Stimulated activated naive CD8-positive, alpha-beta T cell treated with anti-CD3 and anti-CD28 coated beads, Interleukin-15, amount 100 ng/mL, for 72 hours (primary cell): ENCODE measurements around the gene ST6GALNAC3.

ENCODE experiments used
- ATAC-seq: fragments of 150-1000 bp; cut with Tn5 transposase; 2 replicates; pipeline ENCODE4 v1.10.0; 2021; ENCODE audit warnings: mild to moderate bottlenecking, moderate library complexity
- DNase-seq, 2 donors: peaks; one replicate each; pipeline ENCODE4 v3.0.0; 2021 to 2022
- H3K27ac Mint-ChIP-seq, 2 donors: one replicate each; pipeline ENCODE4 v1.8.0; 2022; ENCODE audit warnings: mild to moderate bottlenecking in 2 of 2, mixed read lengths in 2 of 2, moderate library complexity in 2 of 2
- H3K27me3 Mint-ChIP-seq: one replicate; pipeline ENCODE4 v1.8.0; 2022; ENCODE audit warnings: mixed read lengths
- H3K4me1 Mint-ChIP-seq: one replicate; pipeline ENCODE4 v1.8.0; 2022; ENCODE audit warnings: mild to moderate bottlenecking, mixed read lengths
- H3K4me3 Mint-ChIP-seq, 2 donors: one replicate each; pipeline ENCODE4 v1.8.0; 2022; ENCODE audit warnings: mild to moderate bottlenecking in 2 of 2, mixed read lengths in 2 of 2, moderate library complexity in 1 of 2
- H3K9me3 Mint-ChIP-seq, 2 donors: one replicate each; pipeline ENCODE4 v1.8.0; 2022; ENCODE audit warnings: mixed read lengths in 2 of 2

Gene ST6GALNAC3

DNA sequence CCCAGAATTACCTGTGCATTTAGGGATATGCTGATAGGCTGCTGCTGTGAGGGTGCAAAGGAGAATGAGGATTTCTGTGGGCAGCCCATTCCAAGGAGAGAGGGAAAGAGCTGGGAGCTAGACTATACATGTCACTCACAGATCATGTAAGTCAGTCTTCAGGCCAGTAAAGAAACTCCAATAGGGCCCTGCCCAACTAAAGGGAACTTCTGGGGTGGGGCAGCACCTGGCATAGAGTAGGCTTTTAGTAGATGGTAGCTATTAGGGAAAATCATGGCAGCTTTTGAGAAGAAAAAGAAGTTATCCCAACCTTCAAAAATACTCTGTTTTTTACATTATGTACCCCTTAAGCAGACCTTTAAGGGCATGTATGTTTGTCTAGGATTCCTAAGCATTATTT lies 89.6 kb downstream of the ST6GALNAC3 start:
- no peaks in the 10 kb centered on the region for H3K27me3 Mint-ChIP-seq
- ATAC-seq (no peak), DNase-seq (no peak)
- H3K27ac Mint-ChIP-seq = no peak overlapping the region
- no peak overlapping the region for H3K4me3 Mint-ChIP-seq
- peaks cover 28 to 33% of the 10 kb centered on the region in 2 donors for H3K9me3 Mint-ChIP-seq
- no peaks in the 10 kb centered on the region for H3K4me1 Mint-ChIP-seq

GRCh38 chr1:76170084-76170483 lies 95.5 kb downstream of the ST6GALNAC3 start:
- H3K9me3 Mint-ChIP-seq = peaks cover 34 to 41% of the 10 kb centered on the region in 2 donors
- H3K4me3 Mint-ChIP-seq = no peak overlapping the region
- peaks cover 8% of the 10 kb centered on the region for H3K4me1 Mint-ChIP-seq
- no peak for ATAC-seq
- H3K27ac Mint-ChIP-seq = peak overlapping the region in 1 of 2 donors; percentile 68
- DNase-seq = no peak
- H3K27me3 Mint-ChIP-seq = no peaks in the 10 kb centered on the region

DNA sequence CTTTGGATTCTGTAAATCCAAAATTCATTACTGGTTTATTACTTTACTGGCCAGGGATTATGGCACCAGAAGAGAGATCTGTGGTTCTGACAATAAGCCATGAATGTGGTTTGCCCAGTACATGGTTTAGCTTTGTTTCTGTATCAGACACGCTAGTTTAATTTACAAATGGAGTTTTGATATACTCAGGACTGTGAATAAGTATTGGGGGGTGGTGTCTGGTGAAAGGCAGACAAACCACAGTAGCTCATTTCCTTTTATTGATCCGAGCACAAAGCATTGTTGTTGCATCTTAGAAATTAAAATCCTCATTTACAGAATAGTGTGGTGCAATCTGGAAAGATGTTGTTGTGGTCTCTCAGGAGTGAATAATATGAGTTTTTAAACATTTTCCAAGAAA lies 96.0 kb downstream of the ST6GALNAC3 start:
- no peaks in the 10 kb centered on the region for H3K27me3 Mint-ChIP-seq
- peaks cover 34 to 41% of the 10 kb centered on the region in 2 donors for H3K9me3 Mint-ChIP-seq
- ATAC-seq (peak; percentile 28), DNase-seq (no peak)
- no peak overlapping the region for H3K27ac Mint-ChIP-seq
- peaks cover 8% of the 10 kb centered on the region for H3K4me1 Mint-ChIP-seq
- no peak overlapping the region for H3K4me3 Mint-ChIP-seq

- peak; percentile 79 for ATAC-seq
- H3K27me3 Mint-ChIP-seq = no peaks in the 10 kb centered on the region
- peaks cover 0 to 12% of the 10 kb centered on the region in 2 donors for H3K9me3 Mint-ChIP-seq
- H3K27ac Mint-ChIP-seq = no peak overlapping the region
- DNase-seq = peak in 1 of 2 donors; percentile 31
- H3K4me1 Mint-ChIP-seq = peaks cover 9% of the 10 kb centered on the region
- H3K4me3 Mint-ChIP-seq = no peak overlapping the region
These were observed 101.5 kb downstream of the ST6GALNAC3 start for GRCh38 chr1:76176000-76176399.

GRCh38 chr1:76177615-76178014 lies 103.1 kb downstream of the ST6GALNAC3 start:
- Mint-ChIP-seq H3K27me3 (no peaks in the 10 kb centered on the region), H3K9me3 (peaks cover 0 to 7% of the 10 kb centered on the region in 2 donors), H3K27ac (no peak overlapping the region), H3K4me3 (no peak overlapping the region), H3K4me1 (peaks cover 9% of the 10 kb centered on the region)
- no peak for ATAC-seq
- no peak for DNase-seq

GRCh38 chr1:76179219-76179698 lies 104.7 kb downstream of the ST6GALNAC3 start:
- H3K27me3 Mint-ChIP-seq = no peaks in the 10 kb centered on the region
- no peak overlapping the region for H3K4me3 Mint-ChIP-seq
- DNase-seq (no peak), ATAC-seq (no peak)
- peaks cover 0 to 7% of the 10 kb centered on the region in 2 donors for H3K9me3 Mint-ChIP-seq
- peaks cover 9% of the 10 kb centered on the region for H3K4me1 Mint-ChIP-seq
- no peak overlapping the region for H3K27ac Mint-ChIP-seq

GRCh38 chr1:76185207-76185606 lies 110.7 kb downstream of the ST6GALNAC3 start:
- Mint-ChIP-seq H3K4me1 (no peaks in the 10 kb centered on the region), H3K27me3 (no peaks in the 10 kb centered on the region), H3K9me3 (no peaks in the 10 kb centered on the region), H3K27ac (no peak overlapping the region), H3K4me3 (no peak overlapping the region)
- no peak for DNase-seq
- no peak for ATAC-seq

- no peak overlapping the region for H3K27ac Mint-ChIP-seq
- no peak for DNase-seq
- H3K9me3 Mint-ChIP-seq = no peaks in the 10 kb centered on the region
- ATAC-seq = no peak
- no peak overlapping the region for H3K4me3 Mint-ChIP-seq
- H3K27me3 Mint-ChIP-seq = no peaks in the 10 kb centered on the region
- H3K4me1 Mint-ChIP-seq = no peaks in the 10 kb centered on the region
These were observed 112.1 kb downstream of the ST6GALNAC3 start for GRCh38 chr1:76186554-76187170.

GRCh38 chr1:76187436-76187835 lies 112.9 kb downstream of the ST6GALNAC3 start:
- no peak for ATAC-seq
- no peaks in the 10 kb centered on the region for H3K4me1 Mint-ChIP-seq
- DNase-seq = no peak
- no peaks in the 10 kb centered on the region for H3K9me3 Mint-ChIP-seq
- no peaks in the 10 kb centered on the region for H3K27me3 Mint-ChIP-seq
- no peak overlapping the region for H3K4me3 Mint-ChIP-seq
- no peak overlapping the region for H3K27ac Mint-ChIP-seq

DNA sequence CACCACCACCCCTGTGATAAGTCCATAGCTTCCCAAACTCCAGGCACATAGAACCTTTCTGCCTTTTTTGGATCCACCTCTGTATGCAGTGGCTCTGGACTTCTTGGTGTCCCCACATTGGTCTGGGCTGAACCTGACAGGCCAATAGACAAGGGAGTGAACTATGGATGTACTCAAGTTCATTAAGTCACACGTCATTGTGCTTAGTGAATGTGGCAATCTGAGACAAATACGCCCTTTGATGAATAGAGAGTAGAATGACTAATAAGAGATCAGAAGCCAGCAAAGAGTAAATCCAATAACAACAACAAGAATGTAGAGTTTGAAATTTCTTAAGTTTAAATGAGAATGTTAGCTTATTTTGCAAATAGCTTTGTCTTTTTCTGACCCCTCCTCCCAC lies 114.8 kb downstream of the ST6GALNAC3 start:
- Mint-ChIP-seq H3K9me3 (no peaks in the 10 kb centered on the region), H3K4me3 (no peak overlapping the region), H3K4me1 (no peaks in the 10 kb centered on the region), H3K27ac (no peak overlapping the region), H3K27me3 (no peaks in the 10 kb centered on the region)
- DNase-seq (no peak), ATAC-seq (no peak)

GRCh38 chr1:76190749-76191424 lies 116.3 kb downstream of the ST6GALNAC3 start:
- H3K9me3 Mint-ChIP-seq = no peaks in the 10 kb centered on the region
- no peak for ATAC-seq

GRCh38 chr1:76191561-76191960 lies 117.0 kb downstream of the ST6GALNAC3 start:
- ATAC-seq (no peak), DNase-seq (no peak)
- Mint-ChIP-seq H3K27ac (no peak overlapping the region), H3K27me3 (no peaks in the 10 kb centered on the region), H3K9me3 (no peaks in the 10 kb centered on the region), H3K4me3 (no peak overlapping the region), H3K4me1 (no peaks in the 10 kb centered on the region)

More at GRCh38 chr1:76190749-76191424, 116.3 kb downstream of the ST6GALNAC3 start:
- Mint-ChIP-seq H3K27me3 (no peaks in the 10 kb centered on the region), H3K4me3 (no peak overlapping the region), H3K4me1 (no peaks in the 10 kb centered on the region), H3K27ac (no peak overlapping the region)
- DNase-seq = no peak

- Mint-ChIP-seq H3K27me3 (no peaks in the 10 kb centered on the region), H3K4me1 (no peaks in the 10 kb centered on the region), H3K27ac (no peak overlapping the region), H3K4me3 (no peak overlapping the region), H3K9me3 (peaks cover 12 to 22% of the 10 kb centered on the region in 2 donors)
- no peak for DNase-seq
- no peak for ATAC-seq
These were observed 123.9 kb downstream of the ST6GALNAC3 start for GRCh38 chr1:76198452-76198851.

GRCh38 chr1:76202670-76203069 lies 128.1 kb downstream of the ST6GALNAC3 start:
- no peak overlapping the region for H3K4me3 Mint-ChIP-seq
- no peaks in the 10 kb centered on the region for H3K27me3 Mint-ChIP-seq
- no peak for DNase-seq
- H3K9me3 Mint-ChIP-seq = peaks cover 8 to 22% of the 10 kb centered on the region in 2 donors
- ATAC-seq = no peak
- no peaks in the 10 kb centered on the region for H3K4me1 Mint-ChIP-seq
- H3K27ac Mint-ChIP-seq = no peak overlapping the region

DNA sequence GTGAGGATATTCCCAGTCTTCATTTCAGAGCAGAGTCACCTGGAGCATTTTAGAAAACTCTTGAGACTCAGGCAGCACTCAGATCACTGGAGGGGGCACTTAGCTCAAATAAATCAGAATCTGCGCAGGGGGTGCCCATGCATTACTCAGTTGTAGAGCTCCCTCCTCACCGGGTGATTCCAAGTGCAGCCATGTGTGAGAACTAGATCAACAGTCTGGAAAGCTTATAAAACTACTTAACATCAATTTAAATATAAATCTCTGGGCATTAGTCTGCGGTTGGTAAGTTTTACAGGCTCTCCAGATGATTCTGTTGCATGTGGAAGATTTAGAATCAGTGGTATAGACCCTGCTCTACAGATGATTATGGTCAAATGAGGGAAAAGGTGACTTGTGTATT lies 128.6 kb downstream of the ST6GALNAC3 start:
- ATAC-seq = no peak
- DNase-seq = no peak
- Mint-ChIP-seq H3K9me3 (peaks cover 8 to 22% of the 10 kb centered on the region in 2 donors), H3K27me3 (no peaks in the 10 kb centered on the region), H3K4me3 (no peak overlapping the region), H3K4me1 (no peaks in the 10 kb centered on the region), H3K27ac (no peak overlapping the region)

DNA sequence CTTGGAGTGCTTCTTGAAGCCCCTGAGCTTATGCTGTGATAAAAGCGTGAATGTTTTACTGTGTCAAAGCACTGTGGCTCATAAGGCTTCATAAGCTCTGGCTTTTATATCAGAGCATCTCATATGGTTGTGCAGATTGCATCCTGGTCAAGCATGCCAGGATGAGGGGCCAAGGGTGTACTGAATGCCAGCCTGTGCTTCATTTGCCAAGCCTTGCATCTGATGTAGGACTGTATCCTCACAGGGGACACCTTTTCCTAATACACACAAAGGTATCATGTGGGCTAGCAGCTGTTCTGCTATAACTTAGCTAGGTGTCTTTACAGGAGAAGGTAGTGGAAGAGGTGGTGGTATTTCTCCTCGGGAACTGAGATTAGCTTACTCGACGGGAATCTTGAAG lies 134.7 kb downstream of the ST6GALNAC3 start:
- DNase-seq (no peak), ATAC-seq (no peak)
- Mint-ChIP-seq H3K27me3 (no peaks in the 10 kb centered on the region), H3K4me1 (no peaks in the 10 kb centered on the region), H3K9me3 (no peaks in the 10 kb centered on the region), H3K27ac (no peak overlapping the region), H3K4me3 (no peak overlapping the region)
